Pancreas (tissue), 10 donors: ENCODE results near the gene MUC5AC. TPM values are rescaled to one million over a fixed set of nuclear protein-coding genes. Genes with fewer than 3 reads are reported as not detected.

ENCODE experiments used
- ATAC-seq, 4 donors: fragments of 200-7000 bp; cut with Tn5 transposase; one replicate each; pipeline versions ENCODE4 v1.8.0 to v1.9.1; 2020; ENCODE audit warnings: mild to moderate bottlenecking in 4 of 4, moderate library complexity in 4 of 4
- DNase-seq, 6 donors: peaks; one replicate each; pipeline ENCODE4 v3.0.0-alpha.2; 2020
- FAIRE-seq: peaks from 2 replicates; lab custom pipeline; 2012; peaks lifted over from hg19 to GRCh38; lab: Jason Lieb, UNC
- H3K27ac ChIP-seq, 4 donors: fragments of 200-600 bp; sonication (generic); 1 replicate in 3 of 4; 2 replicates in 1 of 4; pipeline versions ENCODE4 v1.5.0 to v1.8.0; 2020
- H3K27me3 ChIP-seq, 4 donors: fragments of 200-600 bp; one replicate each; pipeline ENCODE4 v1.8.0; 2021
- H3K36me3 ChIP-seq, 3 donors: fragments of 200-600 bp; sonication (generic) in 1 of 3; one replicate each; pipeline versions ENCODE4 v1.5.0 to v1.8.0; 2020 to 2021
- H3K4me1 ChIP-seq, 3 donors: fragments of 200-600 bp; one replicate each; pipeline ENCODE4 v1.8.0; 2021
- H3K4me3 ChIP-seq, 4 donors: fragments of 200-600 bp; sonication (generic) in 2 of 4; one replicate each; pipeline versions ENCODE4 v1.5.0 to v1.8.0; 2020 to 2021
- H3K9me3 ChIP-seq, 4 donors: fragments of 200-600 bp; one replicate each; pipeline ENCODE4 v1.8.0; 2021
- WGBS, 2 donors: extraction: QIAGEN DNeasy Blood & Tissue Kit; methylation state at CpG; one replicate each; pipeline ENCODE4 v1.1.7; 2013; 5-methylcytosine and 5-hydroxymethylcytosine counted together
- intact Hi-C, 3 donors: fragments of 100-400 bp; cut with DNase I; formaldehyde crosslinking; loops; one replicate each; pipeline versions ENCODE4 v1.11.1 to v1.14.2; 2022
- polyA plus RNA-seq, 2 donors: library from polyadenylated mRNA; stranded (reverse); fragments of 200-250 nt; gene quantifications; one replicate each; pipeline ENCODE4 v1.2.3, GENCODE V29; 2013
- total RNA-seq, 6 donors: library from RNA; stranded (reverse); fragmentation: NEBNext Ultra II Directional in 4 of 6; extraction: Animal tissue kit (Norgen Biotek cat#: 25700) in 4 of 6; gene quantifications; one replicate each; pipeline versions ENCODE4 v1.2.1 to v1.2.4, GENCODE V29; 2021 to 2023
- TF ChIP-seq, protein P1 (sequence below), 4 donors: fragments of 200-600 bp; sonication (generic) in 3 of 4; IDR thresholded peaks; one replicate each; pipeline versions ENCODE4 v1.5.0 to v1.8.0; 2021; ENCODE audit warnings: antibody characterized with exemption in 4 of 4
- donor health status: healthy with polysubstance abuse.
- donor health status: DM: no; HTN: no; CAD: no; lungs with moderate emphysema.
- donor health status: DM: no; HTN: no; CAD: no.
- donor health status: control.
- donor health status: control.
- donor health status: Bipolar disorder and iron deficiency.
- donor health status: DM: yes; HTN: yes; CAD: no.
- donor health status: DM: no; HTN: no; CAD: no.
- donor health status: DM: no; HTN: no; CAD: no.
- donor health status: DM: yes; HTN: yes; CAD: no.

MUC5AC gene
- total and polyA plus RNA-seq, 8 donors, result 0.02 to 4.2 (median 0.04) TPM; not detected in 5

DNA sequence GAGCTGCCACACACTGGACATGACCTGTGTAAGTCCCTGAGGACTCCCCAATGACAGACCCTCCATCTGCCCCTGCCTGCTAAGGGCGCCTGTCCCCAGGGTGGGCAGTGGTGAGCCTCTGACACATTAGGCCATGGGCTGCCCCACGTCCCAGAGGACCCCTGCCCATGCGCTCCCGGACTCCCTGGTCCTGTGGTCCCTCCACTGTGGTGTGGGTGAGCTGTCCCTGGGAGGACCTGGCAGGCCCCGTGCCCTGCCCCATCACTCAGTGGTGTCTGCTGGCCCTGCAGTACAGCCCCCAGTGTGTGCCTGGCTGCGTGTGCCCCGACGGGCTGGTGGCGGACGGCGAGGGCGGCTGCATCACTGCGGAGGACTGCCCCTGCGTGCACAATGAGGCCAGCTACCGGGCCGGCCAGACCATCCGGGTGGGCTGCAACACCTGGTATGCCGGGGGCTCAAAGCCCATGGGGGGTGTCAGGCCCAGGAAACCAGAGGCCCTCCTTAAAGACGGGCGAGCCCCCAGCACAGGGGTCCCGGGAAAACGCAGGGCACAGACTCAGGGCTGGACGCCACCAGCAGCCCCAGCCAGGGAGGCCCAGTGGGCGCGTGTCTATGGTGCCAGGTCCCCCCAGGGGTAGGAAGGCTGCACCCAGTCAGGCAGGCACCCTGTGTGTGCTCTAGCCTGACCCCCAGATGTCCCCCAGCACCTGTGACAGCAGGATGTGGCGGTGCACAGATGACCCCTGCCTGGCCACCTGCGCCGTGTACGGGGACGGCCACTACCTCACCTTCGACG lies 18.7 kb downstream of the MUC5AC start:
- ATAC-seq (no peak), FAIRE-seq (no peak), DNase-seq (peak in 2 of 6 donors; percentile 16 to 64)
- H3K4me3 ChIP-seq, result no peak overlapping the region
- TF ChIP-seq, protein P1, sequence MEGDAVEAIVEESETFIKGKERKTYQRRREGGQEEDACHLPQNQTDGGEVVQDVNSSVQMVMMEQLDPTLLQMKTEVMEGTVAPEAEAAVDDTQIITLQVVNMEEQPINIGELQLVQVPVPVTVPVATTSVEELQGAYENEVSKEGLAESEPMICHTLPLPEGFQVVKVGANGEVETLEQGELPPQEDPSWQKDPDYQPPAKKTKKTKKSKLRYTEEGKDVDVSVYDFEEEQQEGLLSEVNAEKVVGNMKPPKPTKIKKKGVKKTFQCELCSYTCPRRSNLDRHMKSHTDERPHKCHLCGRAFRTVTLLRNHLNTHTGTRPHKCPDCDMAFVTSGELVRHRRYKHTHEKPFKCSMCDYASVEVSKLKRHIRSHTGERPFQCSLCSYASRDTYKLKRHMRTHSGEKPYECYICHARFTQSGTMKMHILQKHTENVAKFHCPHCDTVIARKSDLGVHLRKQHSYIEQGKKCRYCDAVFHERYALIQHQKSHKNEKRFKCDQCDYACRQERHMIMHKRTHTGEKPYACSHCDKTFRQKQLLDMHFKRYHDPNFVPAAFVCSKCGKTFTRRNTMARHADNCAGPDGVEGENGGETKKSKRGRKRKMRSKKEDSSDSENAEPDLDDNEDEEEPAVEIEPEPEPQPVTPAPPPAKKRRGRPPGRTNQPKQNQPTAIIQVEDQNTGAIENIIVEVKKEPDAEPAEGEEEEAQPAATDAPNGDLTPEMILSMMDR (IDR thresholded peaks at IDR 0.05), result no peak
- no peaks in the 10 kb centered on the region for H3K36me3 ChIP-seq
- H3K27me3 ChIP-seq, result no peaks in the 10 kb centered on the region
- whole genome bisulfite sequencing, 2 donors, result 74 to 80% methylated on average over 31 to 32 of the region's 32 CpGs
- no peaks in the 10 kb centered on the region for H3K4me1 ChIP-seq
- H3K27ac ChIP-seq, result no peak overlapping the region
- H3K9me3 ChIP-seq, result no peaks in the 10 kb centered on the region
- intact Hi-C loops, result no loop called here

DNA sequence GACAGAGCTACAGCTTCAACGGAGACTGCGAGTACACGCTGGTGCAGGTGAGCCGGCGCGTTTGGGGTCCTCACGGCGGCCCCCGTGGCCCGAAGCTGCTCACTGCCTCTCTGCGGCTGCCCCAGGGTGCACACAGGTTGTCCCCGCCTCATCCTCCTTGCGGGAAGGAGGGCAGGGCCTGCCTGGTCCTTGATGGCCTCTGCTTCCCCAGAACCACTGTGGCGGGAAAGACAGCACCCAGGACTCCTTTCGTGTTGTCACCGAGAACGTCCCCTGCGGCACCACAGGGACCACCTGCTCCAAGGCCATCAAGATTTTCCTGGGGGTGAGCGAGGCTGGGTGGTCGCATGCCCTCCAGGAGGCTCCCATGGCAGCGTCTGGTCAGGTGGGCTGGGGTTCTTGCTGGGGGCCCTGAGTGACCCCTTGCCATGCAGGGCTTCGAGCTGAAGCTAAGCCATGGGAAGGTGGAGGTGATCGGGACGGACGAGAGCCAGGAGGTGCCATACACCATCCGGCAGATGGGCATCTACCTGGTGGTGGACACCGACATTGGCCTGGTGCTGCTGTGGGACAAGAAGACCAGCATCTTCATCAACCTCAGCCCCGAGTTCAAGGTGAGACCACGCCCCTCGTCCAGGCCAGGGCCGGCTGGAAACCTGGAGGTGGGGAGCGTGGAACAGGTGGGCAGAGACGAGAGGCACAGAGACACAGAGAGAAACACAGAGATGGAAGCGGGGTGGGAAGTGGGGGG lies 19.4 kb downstream of the MUC5AC start:
- Histone ChIP-seq H3K27me3 (no peaks in the 10 kb centered on the region), H3K4me1 (no peaks in the 10 kb centered on the region), H3K4me3 (no peak overlapping the region), H3K9me3 (no peaks in the 10 kb centered on the region), H3K36me3 (no peaks in the 10 kb centered on the region), H3K27ac (no peak overlapping the region)
- FAIRE-seq, result no peak
- TF ChIP-seq, protein P1 (IDR thresholded peaks at IDR 0.05), result no peak
- WGBS, 2 donors, result 66 to 78% methylated on average over 31 to 34 of the region's 34 CpGs
- DNase-seq, result peak in 2 of 6 donors; percentile 15 to 57
- no peak for ATAC-seq
- intact Hi-C loops, result no loop called here

DNA sequence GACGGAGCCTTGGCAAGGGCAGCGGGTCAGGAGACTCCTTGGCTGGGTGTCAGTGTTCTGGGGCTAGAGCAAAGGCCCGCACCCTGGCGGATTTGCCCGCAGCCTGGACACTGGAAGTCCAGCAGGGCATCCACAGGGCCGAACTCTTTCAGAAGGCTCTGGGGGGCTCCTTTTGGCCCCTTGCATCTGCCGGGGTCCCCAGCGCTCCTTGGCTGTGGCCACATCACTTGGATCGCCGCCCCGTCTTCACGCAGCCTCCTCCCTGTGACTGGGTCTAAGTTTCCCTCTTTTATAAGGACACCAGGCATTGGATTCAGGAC lies 20.0 kb downstream of the MUC5AC start:
- H3K36me3 ChIP-seq, result no peaks in the 10 kb centered on the region
- H3K4me3 ChIP-seq, result no peak overlapping the region
- TF ChIP-seq, protein P1 (IDR thresholded peaks at IDR 0.05), result no peak
- H3K4me1 ChIP-seq, result no peaks in the 10 kb centered on the region
- no peaks in the 10 kb centered on the region for H3K27me3 ChIP-seq
- intact Hi-C loops, result no loop called here
- ATAC-seq (no peak), FAIRE-seq (no peak), DNase-seq (peak in 1 of 6 donors; percentile 44)
- 77 to 88% methylated on average over 12 of the region's 12 CpGs for WGBS, 2 donors
- no peaks in the 10 kb centered on the region for H3K9me3 ChIP-seq
- H3K27ac ChIP-seq, result no peak overlapping the region

DNA sequence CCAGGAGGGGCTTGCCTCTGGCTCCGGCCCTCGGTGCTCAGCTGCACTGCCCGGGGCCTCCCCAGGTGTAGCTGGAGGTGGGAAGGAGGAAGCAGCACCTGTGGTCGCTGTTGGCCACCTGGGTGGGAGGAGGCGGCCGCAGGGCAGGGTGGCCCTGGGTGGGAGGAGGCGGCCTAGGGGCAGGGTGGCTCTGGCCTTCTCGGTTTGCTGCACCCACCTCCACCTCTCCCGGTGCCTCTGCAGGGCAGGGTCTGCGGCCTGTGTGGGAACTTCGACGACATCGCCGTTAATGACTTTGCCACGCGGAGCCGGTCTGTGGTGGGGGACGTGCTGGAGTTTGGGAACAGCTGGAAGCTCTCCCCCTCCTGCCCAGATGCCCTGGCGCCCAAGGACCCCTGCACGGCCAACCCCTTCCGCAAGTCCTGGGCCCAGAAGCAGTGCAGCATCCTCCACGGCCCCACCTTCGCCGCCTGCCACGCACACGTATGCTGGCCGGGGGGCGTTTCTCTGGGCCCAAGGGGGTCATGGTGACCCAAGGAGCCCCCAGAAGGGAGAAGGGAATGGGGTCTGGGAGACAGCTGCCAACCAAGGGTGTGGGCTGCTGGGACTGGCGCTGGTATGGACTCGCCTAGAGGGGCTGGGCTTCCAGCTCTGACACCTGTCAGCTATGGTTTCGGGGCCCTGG lies 20.6 kb downstream of the MUC5AC start:
- no peaks in the 10 kb centered on the region for H3K4me1 ChIP-seq
- intact Hi-C loops, result no loop called here
- H3K9me3 ChIP-seq, result no peaks in the 10 kb centered on the region
- 66 to 78% methylated on average over 26 to 31 of the region's 31 CpGs for WGBS, 2 donors
- H3K4me3 ChIP-seq, result no peak overlapping the region
- H3K27ac ChIP-seq, result no peak overlapping the region
- FAIRE-seq (no peak), DNase-seq (peak in 1 of 6 donors; percentile 67), ATAC-seq (no peak)
- no peaks in the 10 kb centered on the region for H3K27me3 ChIP-seq
- TF ChIP-seq, protein P1 (IDR thresholded peaks at IDR 0.05), result no peak
- no peaks in the 10 kb centered on the region for H3K36me3 ChIP-seq
